ENCODE measurements around the gene RNF224.

RNF224 gene

DNA sequence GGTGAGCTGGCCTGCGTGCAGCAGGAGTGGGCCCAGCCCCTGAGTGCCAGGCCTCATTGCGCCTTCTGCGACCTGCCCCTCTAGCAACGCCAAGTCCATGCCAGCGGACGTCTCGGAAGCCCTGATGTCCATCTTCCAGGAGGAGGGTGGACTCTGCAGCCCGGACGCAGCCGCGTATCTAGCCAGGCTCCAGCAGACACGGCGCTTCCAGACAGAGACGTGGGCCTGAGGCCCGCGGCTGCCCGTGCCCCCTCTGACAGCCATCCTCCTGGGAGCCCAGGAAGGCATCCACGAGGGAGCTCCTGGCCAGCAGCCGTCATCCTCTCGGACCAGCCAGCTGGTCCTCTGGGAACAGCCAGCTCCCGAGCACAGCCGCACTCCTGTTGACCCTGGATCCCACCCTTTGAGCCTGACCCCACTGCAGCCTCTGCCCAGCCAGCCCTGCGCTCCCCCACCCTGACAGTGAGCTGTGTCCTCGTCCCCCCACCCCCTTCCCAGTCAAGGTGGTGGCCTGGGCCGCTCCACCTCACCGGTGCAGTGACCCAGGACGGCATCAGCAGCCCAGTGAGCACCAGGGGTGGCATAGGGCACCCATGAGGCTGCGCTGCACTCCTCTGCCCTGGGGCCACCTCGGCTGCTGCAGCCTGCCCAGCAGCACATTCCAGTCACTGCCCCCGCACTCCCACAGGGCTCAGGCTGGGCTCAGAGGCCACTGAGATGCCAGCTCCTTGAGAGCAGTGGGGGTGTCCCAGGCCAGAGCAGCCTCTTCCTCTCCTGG is 10.9 kb upstream of the RNF224 start:
- Mint-ChIP-seq H3K27ac (no peak overlapping the region), H3K9me3 (no peaks in the 10 kb centered on the region), H3K4me3 (no peak overlapping the region), H3K27me3 (no peaks in the 10 kb centered on the region), H3K36me3 (ENCODE audit: low read depth) (peaks cover 4% of the 10 kb centered on the region), H3K4me1 (ENCODE audit: low read depth) (no peaks in the 10 kb centered on the region)

DNA sequence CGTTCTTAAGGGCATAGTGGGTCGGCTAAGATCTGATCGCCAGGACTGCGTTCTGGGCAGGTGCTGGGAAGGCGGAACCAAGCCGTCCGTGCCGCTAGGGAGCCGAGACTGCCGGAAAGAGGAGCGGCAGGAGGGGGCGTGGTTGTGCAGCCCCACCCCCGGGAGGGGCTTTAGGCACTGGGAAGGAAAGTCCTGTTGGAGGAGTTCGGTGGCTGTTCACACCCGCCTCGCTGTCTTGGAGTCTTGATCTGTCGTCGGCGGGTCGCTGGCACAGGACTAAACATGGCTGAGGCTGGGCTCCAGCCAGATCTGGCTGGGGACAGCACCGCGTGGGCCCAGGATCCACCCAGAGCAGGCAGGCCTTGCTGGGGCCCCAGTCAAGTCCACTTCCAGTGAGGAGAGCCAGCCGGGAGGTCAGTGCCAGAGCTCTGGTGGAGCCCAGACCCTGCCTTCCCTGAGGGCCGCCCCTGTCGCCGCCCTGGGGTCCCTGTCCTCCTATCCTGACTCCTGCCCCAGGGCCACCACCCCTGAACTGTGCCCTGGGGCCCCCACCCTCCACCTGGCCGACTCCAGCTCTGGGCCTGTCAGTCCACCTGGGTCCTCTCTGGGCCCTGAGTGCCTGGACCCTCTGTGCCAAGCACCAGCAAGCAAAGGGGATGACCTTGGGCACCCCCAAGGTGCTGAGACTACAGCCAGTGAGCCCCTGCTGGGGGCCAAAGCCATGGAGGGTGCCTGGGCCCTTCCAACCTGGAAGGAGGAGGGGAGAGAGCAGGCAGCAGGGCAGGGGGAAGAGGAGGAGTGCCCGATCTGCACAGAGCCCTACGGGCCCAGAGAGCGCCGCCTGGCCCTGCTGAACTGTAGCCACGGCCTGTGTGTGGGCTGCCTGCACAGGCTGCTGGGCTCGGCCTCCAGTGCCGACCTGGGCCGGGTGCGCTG is 9.8 kb upstream of the RNF224 start:
- Mint-ChIP-seq H3K4me3 (no peak overlapping the region), H3K36me3 (ENCODE audit: low read depth) (peaks cover 4% of the 10 kb centered on the region), H3K4me1 (ENCODE audit: low read depth) (no peaks in the 10 kb centered on the region), H3K9me3 (no peaks in the 10 kb centered on the region), H3K27ac (no peak overlapping the region), H3K27me3 (no peaks in the 10 kb centered on the region)

DNA sequence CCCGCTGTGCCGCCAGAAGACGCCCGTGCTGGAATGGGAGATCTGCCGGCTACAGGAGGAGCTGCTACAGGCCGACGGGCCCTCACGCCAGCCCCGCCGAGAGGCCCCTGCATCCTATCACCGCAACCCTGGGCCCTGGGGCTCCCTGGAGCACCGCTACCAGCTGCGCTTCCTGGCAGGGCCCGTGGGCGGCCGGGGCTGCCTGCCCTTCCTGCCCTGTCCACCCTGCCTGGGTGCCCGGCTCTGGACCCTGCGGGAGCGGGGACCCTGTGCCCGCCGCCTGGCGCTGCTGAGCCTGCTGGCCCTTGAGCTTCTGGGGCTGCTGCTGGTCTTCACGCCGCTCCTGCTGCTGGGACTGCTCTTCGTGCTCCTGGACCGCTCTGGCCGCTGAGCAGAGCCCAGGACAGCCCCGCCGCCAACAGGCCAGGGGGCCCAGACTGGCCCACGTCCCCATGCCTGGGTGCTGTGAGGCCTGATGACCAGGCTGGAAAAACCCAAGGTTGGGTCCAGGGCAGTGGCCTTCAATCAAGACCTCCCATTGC is 9.0 kb upstream of the RNF224 start:
- Mint-ChIP-seq H3K36me3 (ENCODE audit: low read depth) (no peaks in the 10 kb centered on the region), H3K27me3 (no peaks in the 10 kb centered on the region), H3K9me3 (no peaks in the 10 kb centered on the region), H3K4me3 (no peak overlapping the region), H3K27ac (no peak overlapping the region), H3K4me1 (ENCODE audit: low read depth) (no peaks in the 10 kb centered on the region)

DNA sequence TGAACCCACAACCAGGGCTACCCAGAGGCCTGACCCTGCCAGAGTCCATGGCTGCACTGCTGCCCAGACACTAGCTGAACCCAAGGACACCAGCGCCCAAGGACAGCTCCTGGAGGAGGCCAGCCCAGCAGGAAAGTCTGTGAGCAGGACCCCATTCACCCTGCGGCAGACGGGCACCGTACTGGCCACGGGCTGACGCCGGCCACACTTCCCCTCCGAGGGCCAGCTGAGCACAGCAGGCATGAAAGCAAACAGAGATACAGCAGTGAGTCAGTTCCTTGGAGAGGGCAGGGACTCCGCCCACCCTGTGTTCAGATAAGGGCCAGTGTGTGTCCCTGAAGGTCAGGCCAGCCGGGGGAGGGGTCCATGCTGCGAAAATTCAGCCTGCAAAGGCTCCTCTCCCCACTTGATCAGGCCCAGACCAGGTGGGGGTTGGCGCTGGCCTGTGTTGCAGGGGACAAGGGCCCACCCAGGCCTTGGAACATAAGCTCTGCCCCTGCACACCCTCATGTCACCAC is 8.5 kb upstream of the RNF224 start:
- Mint-ChIP-seq H3K27ac (no peak overlapping the region), H3K4me3 (no peak overlapping the region), H3K4me1 (ENCODE audit: low read depth) (peaks cover 2% of the 10 kb centered on the region), H3K27me3 (no peaks in the 10 kb centered on the region), H3K36me3 (ENCODE audit: low read depth) (no peaks in the 10 kb centered on the region), H3K9me3 (no peaks in the 10 kb centered on the region)

DNA sequence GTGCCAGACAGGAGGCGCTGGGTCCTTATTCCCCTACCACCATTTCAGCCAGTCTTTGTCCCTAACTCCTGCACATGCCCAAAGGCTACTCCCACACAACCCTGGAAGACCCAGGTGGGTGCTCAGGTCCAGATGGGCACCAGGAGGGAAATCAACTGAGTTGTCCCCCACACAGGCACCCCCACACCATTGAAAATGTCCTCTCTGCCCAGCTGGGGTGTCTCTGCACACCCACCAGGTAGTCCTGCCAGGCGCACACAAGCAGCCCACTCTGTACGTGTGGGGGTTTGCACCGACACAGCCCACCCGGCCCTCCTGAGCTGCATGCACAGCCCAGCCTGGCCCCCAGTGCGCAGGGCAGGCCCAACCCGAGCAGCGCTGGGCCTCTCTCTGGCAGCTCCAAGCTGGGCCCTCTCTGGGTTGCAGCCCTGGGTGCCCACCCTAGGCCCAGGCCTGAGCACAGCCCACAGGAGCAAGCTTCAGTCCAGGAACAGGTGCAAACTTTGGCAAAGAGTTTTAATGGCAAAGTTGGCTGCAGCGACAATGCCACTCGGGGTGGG is 7.5 kb upstream of the RNF224 start:
- peaks cover 6% of the 10 kb centered on the region for H3K4me1 Mint-ChIP-seq (ENCODE audit: low read depth)
- H3K9me3 Mint-ChIP-seq: no peaks in the 10 kb centered on the region
- no peak overlapping the region for H3K4me3 Mint-ChIP-seq
- H3K27ac Mint-ChIP-seq: no peak overlapping the region
- no peaks in the 10 kb centered on the region for H3K36me3 Mint-ChIP-seq (ENCODE audit: low read depth)
- H3K27me3 Mint-ChIP-seq: no peaks in the 10 kb centered on the region

DNA sequence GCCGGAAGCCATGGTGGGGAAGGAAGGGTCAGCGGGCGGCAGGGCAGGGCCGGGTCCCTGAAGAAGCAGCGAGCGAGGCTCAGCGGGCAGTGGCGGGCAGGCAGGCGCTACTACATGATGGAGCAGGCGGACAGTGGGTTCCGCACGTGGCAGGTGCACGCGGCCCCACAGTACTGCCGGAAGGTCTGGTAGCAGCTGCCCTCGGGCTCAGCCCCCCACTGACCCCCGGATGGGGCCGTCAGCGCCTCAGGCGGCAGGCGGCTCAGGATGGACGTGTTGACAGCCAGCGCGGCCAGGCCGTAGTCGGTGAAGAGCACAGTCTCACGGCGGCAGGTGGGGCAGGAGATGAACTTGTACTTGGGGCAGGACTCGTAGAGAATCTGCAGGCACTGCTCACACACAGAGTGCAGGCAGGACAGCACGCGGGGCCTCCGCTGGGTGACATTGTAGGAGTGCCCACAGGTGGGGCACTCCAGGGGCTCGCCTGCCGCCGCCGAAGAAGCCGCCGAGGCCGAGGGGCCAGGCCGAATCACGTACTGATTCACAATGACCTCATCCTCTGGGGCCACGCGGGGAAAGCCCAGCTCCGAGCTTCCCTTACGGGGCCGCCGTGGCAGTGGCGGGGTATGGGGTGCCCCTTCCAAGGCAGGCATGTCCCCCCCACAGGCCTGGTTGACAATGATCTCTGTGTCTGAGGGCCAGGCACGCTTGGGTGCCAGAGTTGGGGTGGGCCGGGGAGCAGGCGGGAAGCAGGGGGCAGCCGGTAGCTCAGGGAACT is 6.8 kb upstream of the RNF224 start:
- Mint-ChIP-seq H3K36me3 (ENCODE audit: low read depth) (no peaks in the 10 kb centered on the region), H3K27ac (no peak overlapping the region), H3K27me3 (no peaks in the 10 kb centered on the region), H3K9me3 (no peaks in the 10 kb centered on the region), H3K4me1 (ENCODE audit: low read depth) (peaks cover 6% of the 10 kb centered on the region), H3K4me3 (no peak overlapping the region)

DNA sequence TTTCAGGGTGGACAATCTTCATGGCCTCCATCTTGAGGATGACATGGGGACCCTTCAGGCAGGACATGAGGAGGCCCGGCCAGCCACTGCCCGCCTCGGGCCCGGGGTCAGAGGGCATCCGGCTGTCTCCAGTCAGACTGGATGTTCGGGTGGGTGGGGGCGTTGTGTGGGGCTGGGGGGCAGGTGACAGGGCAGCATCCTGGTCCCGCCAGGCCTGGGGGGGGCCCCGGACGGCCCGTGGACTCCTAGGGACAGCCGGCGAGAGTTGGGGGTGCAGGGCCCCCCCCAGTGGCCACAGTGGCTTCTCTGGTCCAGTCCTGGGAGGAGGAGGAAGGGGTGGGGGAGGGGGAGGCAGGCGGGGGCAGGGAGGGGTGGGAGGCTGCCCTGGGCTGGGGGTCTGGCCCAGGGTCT is 6.2 kb upstream of the RNF224 start:
- H3K27me3 Mint-ChIP-seq: no peaks in the 10 kb centered on the region
- no peaks in the 10 kb centered on the region for H3K9me3 Mint-ChIP-seq
- H3K36me3 Mint-ChIP-seq (ENCODE audit: low read depth): no peaks in the 10 kb centered on the region
- no peak overlapping the region for H3K4me3 Mint-ChIP-seq
- H3K4me1 Mint-ChIP-seq (ENCODE audit: low read depth): peaks cover 6% of the 10 kb centered on the region
- H3K27ac Mint-ChIP-seq: no peak overlapping the region

DNA sequence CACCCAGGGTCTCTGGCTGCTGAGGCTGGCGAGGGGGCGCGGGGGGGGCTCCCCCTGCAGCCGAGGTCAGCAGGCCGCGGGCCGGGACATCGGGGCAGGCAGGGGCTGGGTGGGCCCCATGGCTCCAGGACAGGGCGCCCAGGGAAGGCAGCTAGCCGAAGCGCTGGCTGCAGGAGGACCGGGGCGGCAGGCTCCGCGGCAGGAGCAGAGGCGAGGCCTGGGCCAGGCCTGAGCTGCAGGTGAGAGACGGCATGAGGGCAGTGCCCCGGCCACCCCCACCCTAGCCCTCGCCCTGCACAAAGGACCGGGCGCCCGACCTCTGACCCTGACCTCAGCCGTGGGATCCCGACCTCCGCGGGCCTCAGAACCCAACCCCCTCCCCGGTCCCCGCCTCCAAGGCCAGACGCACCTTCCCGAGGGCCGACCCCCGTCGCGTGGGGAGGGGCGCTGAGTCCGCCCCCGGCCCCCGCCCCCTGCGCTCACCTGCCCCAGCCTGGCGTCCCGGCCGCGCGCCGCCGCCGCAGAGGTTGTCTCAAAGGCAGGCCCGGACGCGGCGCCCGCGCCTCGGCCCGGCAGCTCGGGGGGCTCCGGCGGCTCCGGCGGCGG is 5.7 kb upstream of the RNF224 start:
- H3K4me1 Mint-ChIP-seq (ENCODE audit: low read depth): peaks cover 6% of the 10 kb centered on the region
- no peaks in the 10 kb centered on the region for H3K36me3 Mint-ChIP-seq (ENCODE audit: low read depth)
- no peaks in the 10 kb centered on the region for H3K27me3 Mint-ChIP-seq
- H3K4me3 Mint-ChIP-seq: no peak overlapping the region
- no peaks in the 10 kb centered on the region for H3K9me3 Mint-ChIP-seq
- H3K27ac Mint-ChIP-seq: no peak overlapping the region

DNA sequence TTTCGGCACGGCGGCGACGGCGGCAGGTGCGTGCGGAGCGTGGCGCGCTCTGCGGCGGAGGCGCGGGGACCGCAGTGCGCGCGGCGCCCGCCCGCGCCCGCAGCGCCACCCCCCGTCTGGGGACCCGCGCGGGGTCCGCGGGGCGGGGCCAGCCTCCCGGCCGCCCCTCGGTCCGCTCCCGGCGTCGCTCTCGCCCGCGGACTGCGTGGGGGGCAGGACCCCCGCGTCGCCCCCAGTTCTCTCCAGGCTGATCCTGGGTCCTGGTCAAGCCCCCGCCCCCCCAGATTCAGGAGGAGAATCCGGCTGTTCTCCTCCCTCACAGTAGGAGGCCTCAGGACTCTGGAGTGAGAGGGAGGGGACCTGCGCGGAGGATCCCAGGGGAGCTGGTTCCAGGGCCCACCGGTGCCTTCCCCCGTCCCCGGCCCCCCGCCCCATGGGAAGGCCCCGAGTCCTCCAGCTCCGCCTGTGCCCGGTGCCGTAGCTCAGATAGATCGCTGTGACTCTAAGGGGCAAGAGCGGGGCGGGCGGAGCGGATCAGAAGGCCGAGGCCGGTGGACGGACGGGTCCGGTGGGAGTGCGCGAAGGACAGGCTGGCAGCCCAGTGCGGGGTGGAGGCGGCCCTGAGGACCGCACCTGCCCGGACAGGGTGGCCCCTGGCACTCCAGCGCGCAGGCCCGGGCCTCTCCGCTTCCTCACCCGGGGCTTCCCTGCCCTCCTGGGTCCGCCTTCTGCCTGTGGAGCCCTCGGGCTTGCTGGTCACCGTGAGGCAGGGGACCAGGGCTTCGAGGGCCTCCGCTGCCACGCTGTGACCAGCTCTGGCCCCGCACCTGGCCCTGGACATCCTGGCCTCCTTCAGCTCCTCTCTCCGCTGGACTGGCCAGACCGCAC is 4.9 kb upstream of the RNF224 start, which contains the start of gene RNF208:
TSS of gene RNF208 (minus strand) at position 51 of the 888 bp plus-strand sequence. CDS start 1,028 bp downstream, outside the sequence.
- peaks cover under 1% of the 10 kb centered on the region for H3K27me3 Mint-ChIP-seq
- H3K36me3 Mint-ChIP-seq (ENCODE audit: low read depth): no peaks in the 10 kb centered on the region
- H3K9me3 Mint-ChIP-seq: no peaks in the 10 kb centered on the region
- peak within 1 kb of the TSS; percentile 83 for H3K4me3 Mint-ChIP-seq
- H3K27ac Mint-ChIP-seq: no peak within 1 kb of the TSS
- H3K4me1 Mint-ChIP-seq (ENCODE audit: low read depth): peaks cover 6% of the 10 kb centered on the region

DNA sequence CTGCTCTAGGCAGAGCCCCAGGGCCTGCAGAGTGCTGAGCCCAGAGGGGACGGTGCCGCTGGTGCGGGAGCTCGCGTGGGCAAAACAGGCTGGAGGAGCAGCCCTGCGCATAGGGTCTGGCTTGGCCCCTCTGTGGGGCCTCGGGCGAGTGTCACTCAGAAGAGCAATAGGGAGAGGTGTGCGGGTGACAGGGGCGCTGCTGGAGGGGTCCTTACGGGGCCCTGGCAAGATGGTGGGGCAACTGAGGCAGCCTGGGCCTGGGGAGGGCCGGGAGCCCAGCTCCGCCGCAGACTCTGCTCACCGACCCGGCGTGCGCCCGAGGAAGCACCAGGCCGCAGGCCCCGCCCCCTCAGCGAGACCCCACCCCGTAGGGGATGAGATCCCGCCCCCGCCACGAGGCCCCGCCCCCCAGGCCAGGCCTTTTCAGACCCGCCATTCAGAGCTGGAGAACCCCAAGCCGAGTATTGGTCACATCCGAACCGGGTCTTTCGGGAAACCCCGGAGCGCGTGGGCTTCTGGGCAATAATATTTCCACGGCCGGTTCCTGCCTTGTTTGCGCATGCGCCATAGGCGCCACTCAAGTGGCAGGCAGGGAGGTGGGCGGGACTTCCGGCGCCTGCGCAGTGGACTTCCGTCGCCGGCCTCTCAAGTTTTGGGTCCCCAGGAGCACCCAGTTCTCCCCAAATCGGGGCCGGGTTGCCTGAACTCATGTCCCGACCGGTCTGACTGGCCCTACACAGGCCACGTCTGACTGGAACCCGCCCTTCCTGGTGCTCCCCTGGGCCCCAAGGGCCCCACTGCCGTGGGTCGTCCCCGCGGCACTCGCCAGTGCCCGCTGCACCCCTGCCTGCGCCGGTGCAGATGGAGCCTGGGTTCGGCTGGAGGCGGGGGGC is 4.0 kb upstream of the RNF224 start:
- Mint-ChIP-seq H3K36me3 (ENCODE audit: low read depth) (no peaks in the 10 kb centered on the region), H3K27me3 (peaks cover 4% of the 10 kb centered on the region), H3K9me3 (no peaks in the 10 kb centered on the region), H3K4me1 (ENCODE audit: low read depth) (peaks cover 10% of the 10 kb centered on the region), H3K4me3 (peak overlapping the region; percentile 83), H3K27ac (no peak overlapping the region)

DNA sequence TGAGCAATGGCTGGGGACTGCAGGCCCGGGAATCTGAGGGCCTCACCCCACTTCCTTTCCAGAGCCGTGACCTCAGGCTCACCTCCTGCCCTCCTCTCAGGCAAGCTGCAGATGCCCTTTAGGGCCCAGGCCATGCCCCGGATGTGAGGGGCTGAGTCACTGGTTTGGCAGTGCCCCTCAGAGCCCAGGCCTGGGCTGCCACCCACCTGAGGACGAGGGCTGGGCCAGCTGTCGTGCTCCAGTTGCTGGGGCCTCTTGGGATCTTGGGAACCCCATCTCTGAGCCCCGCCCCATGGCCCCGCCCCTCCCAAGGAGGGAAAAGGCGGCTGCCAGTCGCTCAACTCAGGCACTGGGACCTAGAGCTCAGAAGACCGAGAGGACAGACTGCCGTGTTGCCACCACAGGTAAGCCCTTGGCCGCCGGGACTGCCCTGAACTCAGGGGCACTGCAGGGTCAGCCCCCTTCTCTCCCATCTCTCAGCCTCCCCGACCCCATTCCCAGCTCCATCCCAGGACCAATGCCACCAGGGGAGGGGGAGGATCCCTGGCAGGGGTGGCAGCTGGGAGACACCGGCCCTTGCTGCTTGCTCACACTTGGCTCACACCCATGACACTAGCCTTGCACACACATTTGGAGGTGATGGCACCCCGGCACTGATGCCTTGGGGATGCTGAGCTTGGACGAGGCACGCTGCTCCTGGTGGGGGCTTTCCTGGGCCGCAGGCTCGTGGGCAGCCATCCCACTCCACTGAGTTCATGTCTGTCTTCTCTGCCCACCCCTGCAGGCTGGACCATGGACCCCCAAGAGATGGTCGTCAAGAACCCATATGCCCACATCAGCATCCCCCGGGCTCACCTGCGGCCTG is 2.2 kb upstream of the RNF224 start, which contains the start of gene CYSRT1:
TSS of gene CYSRT1 (plus strand) at position 345 of the 865 bp plus-strand sequence. CDS start at position 793, 448 bp downstream.
- Mint-ChIP-seq H3K27ac (no peak within 1 kb of the TSS), H3K9me3 (no peaks in the 10 kb centered on the region), H3K4me1 (ENCODE audit: low read depth) (peaks cover 10% of the 10 kb centered on the region), H3K4me3 (peak within 1 kb of the TSS; percentile 76), H3K36me3 (ENCODE audit: low read depth) (no peaks in the 10 kb centered on the region), H3K27me3 (peaks cover 4% of the 10 kb centered on the region)

Data from stimulated activated naive CD8-positive, alpha-beta T cell treated with anti-CD3 and anti-CD28 coated beads, Interleukin-15, Interleukin-2, amounts not matched to agents 100 ng/mL and 50 ng/mL, for 24 hours (primary cell).